Sigmoid colon (tissue), 7 donors: ENCODE measurements around the gene PLCB1. TPM values are rescaled to one million over a fixed set of nuclear protein-coding genes. Genes with fewer than 3 reads are reported as not detected.

Source experiments
- DNase-seq: peaks from one replicate; pipeline ENCODE4 v3.0.0-alpha.2; 2019
- H3K27ac ChIP-seq, 4 donors: fragments of 200-600 bp; sonication (generic); one replicate each; pipeline ENCODE4 v1.5.1; 2016 to 2019; ENCODE audit warnings: mild to moderate bottlenecking in 1 of 4
- H3K27me3 ChIP-seq, 3 donors: fragments of 200-600 bp; sonication (generic); one replicate each; pipeline ENCODE4 v1.5.1; 2019; ENCODE audit warnings: mild to moderate bottlenecking in 1 of 3
- H3K36me3 ChIP-seq, 4 donors: fragments of 200-600 bp; sonication (generic); one replicate each; pipeline ENCODE4 v1.5.1; 2016 to 2019
- H3K4me1 ChIP-seq, 4 donors: fragments of 200-600 bp; sonication (generic); one replicate each; pipeline ENCODE4 v1.5.1; 2017 to 2019
- H3K4me3 ChIP-seq, 4 donors: fragments of 200-600 bp; sonication (generic); one replicate each; pipeline ENCODE4 v1.5.1; 2017 to 2019; ENCODE audit warnings: mild to moderate bottlenecking in 2 of 4, moderate library complexity in 1 of 4
- H3K9me3 ChIP-seq, 4 donors: fragments of 200-600 bp in 3 of 4; sonication (generic) in 3 of 4; one replicate each; pipeline versions ENCODE4 v1.5.1 to v1.6.1; 2013 to 2019
- CTCF ChIP-seq, 4 experiments: fragments of 450-650 bp in 3 of 4; fragments of 200-600 bp in 1 of 4; IDR thresholded peaks; one replicate each; pipeline ENCODE4 v1.5.1; 2016 to 2019; ENCODE audit warnings: antibody characterized with exemption in 4 of 4, mild to moderate bottlenecking in 3 of 4, moderate library complexity in 2 of 4
- EP300 ChIP-seq, 4 donors: sonication (generic); formaldehyde crosslinking; IDR thresholded peaks; one replicate each; pipeline ENCODE4 v1.6.1; 2017; ENCODE audit warnings: antibody characterized with exemption in 4 of 4
- POLR2A ChIP-seq, 2 donors: fragments of 450-650 bp; IDR thresholded peaks; one replicate each; pipeline ENCODE4 v1.6.1; 2016; ENCODE audit warnings: antibody characterized with exemption in 2 of 2, mild to moderate bottlenecking in 2 of 2, moderate library complexity in 2 of 2
- POLR2AphosphoS5 ChIP-seq, 4 donors: sonication (generic); formaldehyde crosslinking; IDR thresholded peaks; one replicate each; pipeline ENCODE4 v1.6.1; 2017; ENCODE audit warnings: antibody characterized with exemption in 4 of 4
- WGBS, 2 donors: extraction: QIAGEN DNeasy Blood & Tissue Kit; methylation state at CpG; one replicate each; pipeline ENCODE4 v1.1.7; 2013; 5-methylcytosine and 5-hydroxymethylcytosine counted together
- intact Hi-C: fragments of 100-400 bp; cut with DNase I; formaldehyde crosslinking; loops from one replicate; pipeline ENCODE4 v1.15.1; 2023
- polyA plus RNA-seq, 3 donors: library from polyadenylated mRNA; stranded (reverse); fragments of 200-250 nt; gene quantifications; one replicate each; pipeline ENCODE4 v1.2.3, GENCODE V29; 2013
- total RNA-seq, 4 donors: library from RNA; depleted of rRNA; stranded (reverse); fragments of >200 nt; gene quantifications; one replicate each; pipeline ENCODE4 v1.1.0, GENCODE V29; 2016
- donor health status: healthy with polysubstance abuse.
- donor health status: Bipolar disorder and iron deficiency.
- donor health status: healthy.

Gene PLCB1
- total and polyA plus RNA-seq, 7 donors: 0.92 to 117 (median 86.7) TPM

- H3K4me3 ChIP-seq: no peak overlapping the region
- no peak for DNase-seq
- H3K27ac ChIP-seq: peak overlapping the region in 1 of 4 donors; percentile 46
- intact Hi-C loops: no loop called here
- no peaks in the 10 kb centered on the region for H3K9me3 ChIP-seq
- WGBS, 2 donors: 16 to 53% methylated on average over 2 of the region's 2 CpGs
- H3K27me3 ChIP-seq: no peaks in the 10 kb centered on the region
- no peaks in the 10 kb centered on the region for H3K36me3 ChIP-seq
- TF ChIP-seq POLR2A (IDR thresholded peaks at IDR 0.05): no peak
- peak in 2 of 4 donors; percentile 52 to 54 for TF ChIP-seq POLR2AphosphoS5 (IDR thresholded peaks at IDR 0.05)
- no peak for TF ChIP-seq EP300 (IDR thresholded peaks at IDR 0.05)
- no peak for TF ChIP-seq CTCF (IDR thresholded peaks at IDR 0.05)
- H3K4me1 ChIP-seq: peaks cover 0 to 52% (median 24%) of the 10 kb centered on the region in 4 donors
Observed at GRCh38 chr20:8284902-8285301, 152.8 kb downstream of the PLCB1 start.

- TF ChIP-seq CTCF (IDR thresholded peaks at IDR 0.05) (no peak), EP300 (IDR thresholded peaks at IDR 0.05) (no peak)
- WGBS, 2 donors: 55 to 75% methylated on average over 5 of the region's 5 CpGs
- DNase-seq: no peak
- H3K9me3 ChIP-seq: no peaks in the 10 kb centered on the region
- H3K27me3 ChIP-seq: no peaks in the 10 kb centered on the region
- peaks cover 0 to 49% (median 25%) of the 10 kb centered on the region in 4 donors for H3K4me1 ChIP-seq
- no peak overlapping the region for H3K27ac ChIP-seq
- H3K36me3 ChIP-seq: no peaks in the 10 kb centered on the region
- no peak overlapping the region for H3K4me3 ChIP-seq
- intact Hi-C loops: no loop called here
Observed at GRCh38 chr20:8287340-8287739, 155.3 kb downstream of the PLCB1 start.

- WGBS, 2 donors: 58 to 69% methylated on average over 1 of the region's 1 CpG
- no peaks in the 10 kb centered on the region for H3K9me3 ChIP-seq
- no peaks in the 10 kb centered on the region for H3K36me3 ChIP-seq
- no peaks in the 10 kb centered on the region for H3K27me3 ChIP-seq
- intact Hi-C loops: no loop called here
- DNase-seq: no peak
- TF ChIP-seq POLR2AphosphoS5 (IDR thresholded peaks at IDR 0.05) (no peak), EP300 (IDR thresholded peaks at IDR 0.05) (no peak), CTCF (IDR thresholded peaks at IDR 0.05) (no peak), POLR2A (IDR thresholded peaks at IDR 0.05) (no peak)
- peaks cover 0 to 24% (median 15%) of the 10 kb centered on the region in 4 donors for H3K4me1 ChIP-seq
- no peak overlapping the region for H3K4me3 ChIP-seq
- no peak overlapping the region for H3K27ac ChIP-seq
Observed at GRCh38 chr20:8291200-8291599, 159.1 kb downstream of the PLCB1 start.

- no peak overlapping the region for H3K27ac ChIP-seq
- TF ChIP-seq CTCF (IDR thresholded peaks at IDR 0.05) (no peak), POLR2A (IDR thresholded peaks at IDR 0.05) (no peak), EP300 (IDR thresholded peaks at IDR 0.05) (no peak), POLR2AphosphoS5 (IDR thresholded peaks at IDR 0.05) (no peak)
- no peak overlapping the region for H3K4me3 ChIP-seq
- H3K4me1 ChIP-seq: peaks cover 0 to 24% (median 12%) of the 10 kb centered on the region in 4 donors
- intact Hi-C loops: no loop called here
- no peaks in the 10 kb centered on the region for H3K27me3 ChIP-seq
- 45 to 67% methylated on average over 1 of the region's 1 CpG for WGBS, 2 donors
- H3K36me3 ChIP-seq: no peaks in the 10 kb centered on the region
- no peak for DNase-seq
- no peaks in the 10 kb centered on the region for H3K9me3 ChIP-seq
Observed at GRCh38 chr20:8291873-8292272, 159.8 kb downstream of the PLCB1 start.

- H3K36me3 ChIP-seq: no peaks in the 10 kb centered on the region
- 20 to 58% methylated on average over 1 of the region's 1 CpG for WGBS, 2 donors
- intact Hi-C loops: no loop called here
- no peak overlapping the region for H3K27ac ChIP-seq
- TF ChIP-seq EP300 (IDR thresholded peaks at IDR 0.05): no peak
- no peak for TF ChIP-seq POLR2A (IDR thresholded peaks at IDR 0.05)
- TF ChIP-seq POLR2AphosphoS5 (IDR thresholded peaks at IDR 0.05): no peak
- TF ChIP-seq CTCF (IDR thresholded peaks at IDR 0.05): no peak
- H3K4me1 ChIP-seq: peaks cover 0 to 24% (median 12%) of the 10 kb centered on the region in 4 donors
- no peak overlapping the region for H3K4me3 ChIP-seq
- no peaks in the 10 kb centered on the region for H3K27me3 ChIP-seq
- no peak for DNase-seq
- H3K9me3 ChIP-seq: no peaks in the 10 kb centered on the region
Observed at GRCh38 chr20:8292793-8293192, 160.7 kb downstream of the PLCB1 start.
